T-helper 2 cell treated with Interferon-gamma antibody and Interleukin-4, amounts not matched to agents 5 μg/mL and 100 μg/mL, for 36 hours (primary cell): ENCODE results near the gene BMP3.

ENCODE experiments used
- DNase-seq: peaks from one replicate; pipeline ENCODE4 v3.0.0; 2021; ENCODE audit warnings: low spot score
- H3K27ac Mint-ChIP-seq: one replicate; pipeline ENCODE4 v1.8.0; 2021; ENCODE audit warnings: mild to moderate bottlenecking, mixed read lengths
- H3K27me3 Mint-ChIP-seq: one replicate; pipeline ENCODE4 v1.8.0; 2021; ENCODE audit warnings: low read depth, mixed read lengths
- H3K36me3 Mint-ChIP-seq: one replicate; pipeline ENCODE4 v1.8.0; 2021; ENCODE audit warnings: low read depth, mixed read lengths
- H3K4me1 Mint-ChIP-seq: one replicate; pipeline ENCODE4 v1.8.0; 2021; ENCODE audit warnings: low read depth, mixed read lengths
- H3K4me3 Mint-ChIP-seq: one replicate; pipeline ENCODE4 v1.8.0; 2022; ENCODE audit warnings: mild to moderate bottlenecking, moderate library complexity, mixed read lengths
- H3K9me3 Mint-ChIP-seq: one replicate; pipeline ENCODE4 v1.8.0; 2021; ENCODE audit warnings: mixed read lengths

The BMP3 gene

DNA sequence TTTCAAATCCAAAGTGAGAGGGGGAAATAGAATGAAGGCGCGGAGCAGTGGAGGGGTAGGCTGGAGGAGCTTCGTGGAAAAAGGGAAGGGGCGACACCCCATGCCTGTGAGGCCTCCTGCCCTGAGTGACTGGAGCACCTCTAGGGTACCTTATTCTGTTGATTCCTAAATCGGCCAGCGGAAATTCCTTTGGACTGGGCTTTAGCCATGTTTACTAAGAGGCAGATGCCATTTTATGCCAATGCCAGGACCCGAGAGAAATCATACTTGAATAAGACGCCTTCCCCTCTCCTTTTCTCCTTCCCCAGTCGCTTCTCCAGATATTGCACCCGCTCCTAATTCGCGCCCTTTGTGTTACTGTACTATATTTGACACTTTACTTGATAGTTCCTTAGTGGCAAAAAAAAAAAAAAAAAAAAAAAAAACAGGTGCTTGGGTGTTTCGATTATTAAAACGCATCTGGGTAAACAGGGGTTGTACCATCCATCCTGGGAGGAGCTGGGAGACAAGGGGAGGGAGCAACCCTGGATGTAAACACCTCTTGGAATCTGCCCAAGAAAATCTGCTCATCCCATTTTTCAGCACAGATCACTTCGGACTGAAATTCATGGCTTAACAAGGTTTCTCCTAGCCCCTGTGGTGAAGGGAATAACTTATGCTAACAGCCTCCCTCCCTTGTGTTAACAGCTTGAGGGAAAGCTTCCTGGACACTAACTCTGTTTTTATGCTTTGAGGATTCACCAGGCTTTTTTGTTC, 1.5 kb downstream of the BMP3 start:
- Mint-ChIP-seq H3K27me3 (peaks cover 44% of the 10 kb centered on the region), H3K36me3 (no peaks in the 10 kb centered on the region), H3K4me1 (peaks cover 2% of the 10 kb centered on the region), H3K9me3 (no peaks in the 10 kb centered on the region), H3K4me3 (no peak overlapping the region), H3K27ac (no peak overlapping the region)
- DNase-seq: no peak

DNA sequence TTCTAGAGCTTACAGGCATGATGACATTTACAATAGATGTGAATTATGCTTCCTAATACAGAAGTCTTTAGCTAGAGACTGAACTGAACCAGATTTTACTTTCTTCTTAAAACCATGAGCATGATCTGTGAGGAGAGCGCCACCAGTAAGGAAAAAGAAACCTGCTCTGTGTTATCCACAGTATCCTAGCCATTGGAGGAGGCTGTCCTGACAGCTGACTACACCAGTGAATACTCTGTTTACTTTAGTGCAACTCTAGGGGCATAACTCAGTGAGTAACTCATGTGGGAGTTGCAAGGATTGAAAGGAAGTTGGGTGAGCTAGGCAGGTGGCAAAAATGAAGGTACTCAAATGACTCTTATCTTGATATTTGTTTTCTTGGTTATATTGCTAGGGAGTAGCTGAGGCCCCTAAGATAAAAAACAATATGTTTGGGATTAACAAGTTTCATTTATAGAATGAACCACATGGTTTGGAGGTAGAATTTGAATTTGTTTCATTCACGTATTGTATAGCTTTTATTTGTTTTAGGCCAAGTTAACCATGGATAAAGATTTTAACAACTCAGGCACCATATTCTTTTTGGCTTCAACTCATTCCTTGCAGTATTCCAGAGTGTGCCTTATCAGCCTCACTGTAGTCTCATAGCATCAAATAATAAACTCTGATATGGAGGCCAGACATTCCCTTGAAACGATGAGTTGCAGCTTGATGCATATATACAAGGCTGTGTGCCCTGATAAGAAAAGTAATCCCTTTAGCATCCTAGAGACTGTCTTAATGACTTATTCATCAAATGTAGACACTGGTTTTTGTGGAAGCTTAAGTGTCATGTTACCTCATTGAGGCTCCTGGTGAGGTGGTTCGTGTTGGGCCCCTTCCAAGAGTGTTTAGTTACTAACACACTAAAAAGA, 2.5 kb downstream of the BMP3 start:
- Mint-ChIP-seq H3K4me3 (no peak overlapping the region), H3K4me1 (peaks cover 2% of the 10 kb centered on the region), H3K27me3 (peaks cover 47% of the 10 kb centered on the region), H3K36me3 (no peaks in the 10 kb centered on the region), H3K9me3 (no peaks in the 10 kb centered on the region), H3K27ac (no peak overlapping the region)
- no peak for DNase-seq

DNA sequence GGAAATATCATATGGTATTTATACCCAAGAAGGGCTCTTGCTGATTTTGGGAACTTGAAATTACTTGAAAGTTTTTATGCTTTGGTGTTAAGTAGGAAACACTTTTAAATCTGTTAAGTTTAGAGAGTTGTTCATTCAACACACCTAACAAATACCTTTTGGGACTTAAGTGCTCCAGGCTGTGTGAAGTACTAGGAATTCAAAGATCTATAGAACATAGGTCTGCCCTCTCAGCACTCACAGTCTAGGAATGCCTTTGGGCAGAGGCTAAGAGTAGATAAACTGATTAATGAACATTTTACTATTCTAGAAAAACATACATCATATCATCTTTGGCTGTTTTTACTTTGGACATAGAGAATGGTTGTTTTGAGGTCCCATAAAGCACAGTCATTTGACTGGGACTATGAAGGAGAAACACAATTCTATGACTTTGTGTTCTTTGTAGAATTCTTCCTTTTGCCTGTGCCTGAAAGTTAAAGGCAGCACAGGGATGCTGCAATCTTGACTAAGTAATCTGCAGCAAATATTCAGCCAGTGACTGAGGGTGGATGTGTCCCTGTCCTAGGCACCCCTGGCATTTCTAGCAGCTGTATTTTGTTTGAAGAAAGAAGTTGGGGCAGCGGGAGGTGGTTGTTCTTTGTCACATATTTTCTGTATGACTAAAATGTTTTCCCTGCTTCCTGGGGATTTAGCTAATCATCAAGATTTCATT, 8.3 kb downstream of the BMP3 start:
- no peak for DNase-seq
- no peaks in the 10 kb centered on the region for H3K9me3 Mint-ChIP-seq
- no peaks in the 10 kb centered on the region for H3K36me3 Mint-ChIP-seq
- H3K4me1 Mint-ChIP-seq: no peaks in the 10 kb centered on the region
- H3K4me3 Mint-ChIP-seq: no peak overlapping the region
- H3K27ac Mint-ChIP-seq: no peak overlapping the region
- peaks cover 18% of the 10 kb centered on the region for H3K27me3 Mint-ChIP-seq

DNA sequence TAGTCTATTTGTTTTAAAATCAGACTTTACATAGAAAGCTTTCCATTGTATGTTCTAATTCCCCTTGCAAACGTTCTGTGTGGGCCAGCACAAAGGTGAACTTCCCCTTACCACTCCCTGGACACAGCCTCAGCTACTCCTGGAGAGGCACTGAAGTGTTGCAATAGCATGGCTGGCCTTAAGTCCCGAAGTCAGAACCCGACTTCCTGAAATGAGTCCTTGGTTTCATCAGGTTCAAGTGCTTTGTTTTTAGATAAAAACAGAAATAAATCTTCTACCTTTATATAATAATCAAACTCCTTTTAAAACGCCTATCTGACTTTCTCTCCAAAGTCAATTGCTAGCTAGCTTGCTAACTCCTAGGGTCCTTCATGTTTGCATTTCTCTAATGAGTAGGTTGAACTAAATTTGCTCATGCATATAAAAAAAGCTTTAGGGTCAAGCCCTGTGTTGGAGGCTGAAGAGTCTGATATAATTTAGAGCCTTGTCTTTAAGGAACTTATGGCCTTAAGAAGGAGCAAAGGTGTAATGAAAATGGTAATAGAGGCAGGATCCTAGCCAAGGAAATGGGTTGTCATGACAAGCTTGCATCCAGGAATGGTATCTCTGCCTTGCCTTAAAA, 9.0 kb downstream of the BMP3 start:
- Mint-ChIP-seq H3K4me1 (no peaks in the 10 kb centered on the region), H3K27me3 (peaks cover 15% of the 10 kb centered on the region), H3K9me3 (no peaks in the 10 kb centered on the region), H3K36me3 (no peaks in the 10 kb centered on the region), H3K27ac (no peak overlapping the region), H3K4me3 (no peak overlapping the region)
- no peak for DNase-seq

DNA sequence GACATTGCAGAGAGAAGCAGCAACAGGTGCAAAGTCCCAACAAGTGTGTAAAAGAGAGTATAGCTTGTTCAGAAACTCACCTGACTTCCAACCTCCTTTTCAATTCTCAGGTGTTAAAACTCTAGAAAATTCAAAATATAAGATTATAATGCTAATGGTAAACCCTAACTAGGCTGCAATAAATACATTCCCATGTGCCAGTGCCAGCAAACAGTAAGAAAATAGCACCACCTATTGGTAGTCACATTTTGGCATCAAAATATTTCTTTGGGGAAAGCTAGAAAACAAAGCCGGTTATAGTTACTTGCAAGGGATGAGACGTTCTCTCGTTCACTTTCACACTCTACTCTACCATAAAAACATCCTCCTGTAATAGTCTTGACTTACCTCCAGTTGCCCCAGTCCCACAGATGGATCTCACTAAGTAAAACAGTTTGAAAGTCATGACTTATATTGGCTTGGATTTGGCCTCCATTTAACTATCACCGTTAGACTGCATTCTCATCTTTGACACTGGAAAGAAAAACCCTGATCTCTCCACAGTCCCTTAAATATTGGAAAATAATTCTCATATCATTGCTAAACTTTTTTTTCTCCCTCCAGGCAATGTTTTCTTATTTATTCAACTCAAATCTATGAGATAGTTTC, 9.6 kb downstream of the BMP3 start:
- Mint-ChIP-seq H3K4me3 (no peak overlapping the region), H3K4me1 (no peaks in the 10 kb centered on the region), H3K27me3 (peaks cover 15% of the 10 kb centered on the region), H3K36me3 (no peaks in the 10 kb centered on the region), H3K9me3 (no peaks in the 10 kb centered on the region), H3K27ac (no peak overlapping the region)
- no peak for DNase-seq

DNA sequence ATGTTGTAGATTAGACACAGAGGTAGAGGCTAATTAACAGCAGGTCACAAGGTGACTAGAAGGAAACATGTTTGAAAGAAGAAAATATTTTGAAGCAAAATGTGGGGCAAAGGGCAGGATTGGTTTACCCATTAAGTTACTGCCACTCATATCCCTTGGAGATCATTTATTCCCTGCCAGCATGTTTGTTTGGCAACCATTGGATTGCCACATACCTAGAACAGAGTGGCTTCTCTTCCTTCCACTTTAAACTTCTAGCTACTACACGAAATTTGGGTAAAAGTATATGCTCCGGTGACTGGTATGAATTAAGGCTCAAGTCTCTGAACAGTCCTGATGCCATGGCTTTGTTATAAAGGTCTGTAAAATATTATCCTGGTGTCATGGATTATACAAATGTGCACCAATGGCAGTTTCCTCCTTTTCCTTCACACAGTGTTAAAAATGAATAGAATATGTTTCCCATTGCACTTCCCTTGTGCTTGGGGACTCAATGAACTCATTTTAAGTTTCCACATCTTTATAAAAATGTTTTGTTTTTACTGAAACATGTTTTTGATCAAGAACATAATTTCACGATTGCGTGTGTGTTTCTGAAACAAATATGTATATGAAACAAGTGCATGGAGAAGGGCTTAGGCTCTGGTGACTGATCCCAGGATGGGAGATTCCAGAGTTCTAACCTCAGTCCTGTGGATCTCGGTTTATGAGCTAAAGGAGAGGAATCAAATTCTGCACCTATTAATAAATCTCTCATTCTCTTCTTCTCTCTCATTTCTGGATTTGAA, 12.3 kb downstream of the BMP3 start:
- no peak overlapping the region for H3K27ac Mint-ChIP-seq
- no peak for DNase-seq
- H3K4me3 Mint-ChIP-seq: no peak overlapping the region
- H3K36me3 Mint-ChIP-seq: no peaks in the 10 kb centered on the region
- H3K4me1 Mint-ChIP-seq: no peaks in the 10 kb centered on the region
- H3K9me3 Mint-ChIP-seq: no peaks in the 10 kb centered on the region
- H3K27me3 Mint-ChIP-seq: peaks cover 16% of the 10 kb centered on the region

DNA sequence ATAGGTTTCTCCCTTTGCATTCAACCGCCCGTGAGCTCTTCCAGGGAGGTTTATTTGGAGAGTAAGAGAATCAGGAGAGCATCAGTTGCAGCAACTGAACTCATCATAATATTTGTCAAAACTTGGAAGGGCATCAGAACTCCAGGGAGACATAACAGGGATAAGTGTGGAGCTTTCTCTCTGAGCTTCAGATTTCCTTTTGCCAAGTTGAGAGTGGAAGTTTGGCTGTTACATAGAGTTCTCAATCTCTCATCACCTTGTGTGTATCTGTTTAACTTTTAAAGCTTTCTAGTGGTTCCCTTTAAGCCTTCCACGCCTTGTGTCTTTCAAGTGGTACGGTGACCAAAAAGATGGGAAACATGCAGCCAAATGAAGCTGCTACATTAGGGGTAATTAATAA, 18.8 kb downstream of the BMP3 start:
- Mint-ChIP-seq H3K36me3 (no peaks in the 10 kb centered on the region), H3K4me3 (no peak overlapping the region), H3K9me3 (no peaks in the 10 kb centered on the region), H3K4me1 (no peaks in the 10 kb centered on the region), H3K27ac (no peak overlapping the region), H3K27me3 (peaks cover 9% of the 10 kb centered on the region)
- DNase-seq: no peak

DNA sequence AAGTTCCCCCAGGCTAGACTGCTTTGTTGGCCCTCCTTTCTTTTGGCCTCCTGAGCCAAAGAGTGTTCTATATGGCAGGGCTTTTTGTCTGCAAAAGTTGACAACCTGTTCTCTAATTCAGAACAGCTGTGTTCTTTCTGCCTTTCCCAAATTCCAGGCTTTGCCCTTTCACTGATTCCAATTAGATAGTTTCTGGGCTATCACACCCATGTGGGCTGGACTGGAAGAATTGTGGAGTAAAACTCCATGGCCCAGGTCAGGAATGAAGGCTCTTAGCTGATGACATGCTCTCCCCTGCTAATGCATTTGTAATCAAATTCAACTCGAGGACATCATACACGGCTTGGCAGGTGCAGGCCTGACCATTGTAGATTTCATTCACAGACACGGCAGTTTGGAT, 19.4 kb downstream of the BMP3 start:
- Mint-ChIP-seq H3K9me3 (no peaks in the 10 kb centered on the region), H3K36me3 (no peaks in the 10 kb centered on the region), H3K27me3 (peaks cover 9% of the 10 kb centered on the region), H3K4me1 (no peaks in the 10 kb centered on the region), H3K27ac (no peak overlapping the region), H3K4me3 (no peak overlapping the region)
- no peak for DNase-seq

DNA sequence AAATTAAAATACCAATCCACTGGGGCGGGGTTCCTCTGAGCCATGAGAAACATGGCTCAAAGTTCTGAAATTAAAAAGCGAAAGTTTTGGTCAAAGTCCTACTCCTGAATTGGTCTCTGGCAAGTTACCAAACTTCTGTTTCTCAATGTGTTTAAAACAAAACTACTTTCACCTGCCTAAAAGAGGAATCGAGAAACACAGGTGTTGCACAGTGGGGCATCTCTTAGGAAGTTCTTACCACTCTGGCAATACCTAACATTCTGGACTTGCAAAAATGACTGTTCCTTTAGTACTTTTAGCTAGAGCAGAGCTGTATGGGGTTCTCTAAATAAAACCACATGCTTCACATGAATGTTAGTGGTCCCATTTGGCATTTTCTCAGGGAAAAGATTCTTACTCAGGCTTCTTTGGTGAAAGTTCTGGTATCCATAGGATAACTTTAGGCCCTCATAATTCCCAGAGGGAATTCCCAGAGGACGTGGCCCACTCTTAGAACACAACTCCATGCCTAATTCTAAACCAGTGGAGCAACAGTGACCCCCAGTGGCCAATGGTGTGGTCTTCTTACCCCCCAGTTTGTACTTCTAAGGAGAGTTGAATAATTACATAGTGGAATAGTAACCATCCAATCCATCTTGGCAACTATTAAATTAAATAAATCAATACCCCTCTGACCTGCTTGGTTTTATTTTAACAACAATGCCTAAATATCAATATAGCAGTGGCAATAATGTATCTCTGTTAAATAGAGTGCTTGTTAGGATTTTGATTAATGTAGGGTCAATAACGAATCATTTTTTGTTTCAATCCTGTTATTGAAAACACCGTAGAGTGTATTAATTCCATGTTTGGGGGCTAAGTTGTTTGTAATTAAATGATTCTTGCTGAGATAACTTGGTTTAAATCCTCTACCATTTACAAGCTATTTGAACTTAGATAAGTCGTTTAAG, 21.9 kb downstream of the BMP3 start:
- no peak overlapping the region for H3K4me3 Mint-ChIP-seq
- no peaks in the 10 kb centered on the region for H3K4me1 Mint-ChIP-seq
- peaks cover 7% of the 10 kb centered on the region for H3K27me3 Mint-ChIP-seq
- no peak for DNase-seq
- no peaks in the 10 kb centered on the region for H3K9me3 Mint-ChIP-seq
- no peaks in the 10 kb centered on the region for H3K36me3 Mint-ChIP-seq
- H3K27ac Mint-ChIP-seq: no peak overlapping the region

DNA sequence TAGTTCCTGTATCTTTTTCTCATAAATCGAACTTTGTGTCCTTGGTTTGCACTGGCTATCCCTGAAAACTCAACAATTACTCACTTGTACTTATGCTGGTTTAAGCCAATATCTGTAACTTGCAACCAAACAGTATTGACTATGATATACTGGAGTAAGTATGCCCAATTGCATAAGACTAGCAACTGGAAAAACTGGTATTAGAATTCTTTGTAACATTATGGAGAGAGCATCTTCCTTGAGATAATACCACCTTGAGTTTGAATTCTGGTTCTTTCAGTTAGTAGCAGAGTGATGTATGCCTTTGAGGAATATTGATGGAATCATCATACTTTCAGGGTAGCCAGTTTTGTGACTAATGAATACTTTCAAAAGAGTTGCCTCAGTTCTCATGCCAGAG, 28.1 kb downstream of the BMP3 start:
- H3K4me3 Mint-ChIP-seq: no peak overlapping the region
- no peaks in the 10 kb centered on the region for H3K36me3 Mint-ChIP-seq
- H3K4me1 Mint-ChIP-seq: no peaks in the 10 kb centered on the region
- DNase-seq: no peak
- no peak overlapping the region for H3K27ac Mint-ChIP-seq
- H3K27me3 Mint-ChIP-seq: peaks cover 3% of the 10 kb centered on the region
- no peaks in the 10 kb centered on the region for H3K9me3 Mint-ChIP-seq

DNA sequence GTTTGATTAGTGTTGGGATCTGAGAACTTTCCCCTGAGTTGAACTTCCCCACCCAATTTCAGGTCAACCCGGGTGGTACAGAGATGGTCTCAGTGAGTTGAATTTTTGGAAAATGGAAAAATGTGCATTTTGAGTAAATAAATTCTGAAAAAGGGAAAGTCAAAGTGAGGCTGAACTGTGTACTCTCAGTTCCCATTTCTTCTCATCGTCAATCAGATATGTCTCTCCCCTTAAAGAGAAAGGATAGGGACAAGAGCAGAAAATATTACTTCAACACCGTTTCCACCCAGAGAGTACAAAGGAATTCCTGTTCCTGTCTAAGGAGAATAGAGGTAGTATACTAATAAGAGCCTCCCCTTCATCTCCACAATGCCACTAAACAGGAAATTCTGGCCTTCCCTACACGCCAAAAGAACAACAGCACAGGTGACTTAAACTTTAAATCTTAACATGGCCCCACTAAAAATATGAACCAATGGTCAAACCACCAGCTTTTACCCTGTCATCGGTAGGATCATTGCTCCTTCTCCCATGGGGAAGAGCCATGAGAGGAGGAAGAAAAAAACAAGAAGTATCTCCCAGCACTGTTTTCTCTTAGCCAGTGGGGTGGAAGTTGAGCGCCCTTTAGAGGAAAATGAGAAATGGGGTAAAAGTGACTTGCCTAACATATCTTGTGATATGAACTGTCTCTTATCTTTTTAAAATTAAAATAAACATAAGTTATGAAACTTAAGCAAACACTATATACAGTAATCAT, 30.3 kb downstream of the BMP3 start:
- Mint-ChIP-seq H3K9me3 (no peaks in the 10 kb centered on the region), H3K27ac (no peak overlapping the region), H3K4me1 (no peaks in the 10 kb centered on the region), H3K27me3 (peaks cover 3% of the 10 kb centered on the region), H3K4me3 (no peak overlapping the region), H3K36me3 (no peaks in the 10 kb centered on the region)
- DNase-seq: no peak
